SKM-1 treated with dmso at 0.1 percent for 144 hours (cell line): ENCODE measurements around the gene SLC35B2.

Experiments
- DNase-seq: peaks from one replicate; lab custom pipeline; 2025; ENCODE audit not compliant: unreplicated experiment; lab: John Stamatoyannopoulos, UW

The SLC35B2 gene

DNA sequence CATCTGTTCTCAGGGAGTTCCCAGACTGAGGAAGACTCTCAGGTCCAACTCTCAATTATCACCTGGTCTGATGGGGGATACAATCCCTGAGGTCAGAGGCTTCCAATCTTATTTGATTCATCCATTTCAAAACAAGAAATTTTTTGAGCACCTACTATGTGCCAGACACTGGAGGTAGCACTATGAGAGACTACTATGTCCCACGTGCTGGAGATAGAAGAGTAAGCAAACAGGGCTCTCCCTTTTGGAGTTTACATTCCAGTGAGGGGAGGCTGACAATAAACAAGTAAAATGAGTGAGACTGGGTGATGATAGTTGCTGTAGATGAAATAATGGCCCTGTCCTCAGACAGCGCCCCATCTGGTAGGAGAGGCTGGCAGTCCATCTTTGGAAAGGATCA lies 29.4 kb upstream of the SLC35B2 start:
- no peak for DNase-seq

DNA sequence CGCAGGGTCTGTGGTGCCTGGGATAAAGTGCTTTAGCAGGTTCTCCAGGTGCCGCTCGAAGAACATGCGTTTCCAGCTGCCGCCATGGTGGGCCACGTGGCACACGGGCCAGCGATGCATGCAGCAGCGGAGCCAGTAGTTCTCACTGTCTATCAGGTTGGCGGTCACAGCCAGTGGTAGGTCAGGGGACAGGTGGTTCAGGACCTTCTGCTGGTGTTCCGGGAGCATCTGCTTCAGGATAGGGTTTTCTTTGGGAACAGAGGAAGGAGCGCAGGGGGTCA lies 28.9 kb upstream of the SLC35B2 start:
- DNase-seq, result no peak

DNA sequence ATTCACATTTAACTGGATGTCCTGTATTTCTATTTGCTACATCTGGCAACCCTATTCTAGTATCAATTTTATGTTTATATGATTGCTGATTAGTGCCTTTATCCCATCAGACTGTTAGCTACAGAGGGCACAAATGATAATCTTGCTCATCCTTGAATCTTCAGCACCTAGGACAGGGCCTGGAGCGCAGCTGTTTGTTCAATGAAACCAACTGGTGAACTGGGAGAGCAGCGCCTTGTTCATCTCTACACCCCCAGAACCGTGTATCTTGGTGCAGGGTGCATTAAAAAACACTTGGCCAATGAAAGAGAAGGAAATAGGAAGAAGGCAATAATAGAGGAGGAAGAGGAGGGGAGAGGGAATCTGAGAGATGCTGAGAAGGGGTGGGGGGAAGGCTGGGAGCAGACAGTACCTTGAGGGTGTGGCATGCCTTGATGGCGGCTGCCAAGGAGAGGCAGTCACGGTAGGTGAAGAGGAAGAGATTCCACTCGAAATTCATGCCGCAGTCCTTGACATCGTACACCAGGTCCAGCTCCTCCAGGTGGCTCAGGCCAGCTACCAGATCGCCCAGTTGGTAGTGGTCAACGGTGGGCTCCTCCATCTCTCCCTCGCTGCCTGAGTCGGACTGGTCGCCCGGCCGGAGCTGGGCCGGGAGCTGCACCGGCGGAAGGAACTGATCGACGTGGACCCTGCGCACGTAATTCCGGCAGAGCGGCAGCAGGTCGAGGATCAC lies 28.4 kb upstream of the SLC35B2 start:
- no peak for DNase-seq

DNA sequence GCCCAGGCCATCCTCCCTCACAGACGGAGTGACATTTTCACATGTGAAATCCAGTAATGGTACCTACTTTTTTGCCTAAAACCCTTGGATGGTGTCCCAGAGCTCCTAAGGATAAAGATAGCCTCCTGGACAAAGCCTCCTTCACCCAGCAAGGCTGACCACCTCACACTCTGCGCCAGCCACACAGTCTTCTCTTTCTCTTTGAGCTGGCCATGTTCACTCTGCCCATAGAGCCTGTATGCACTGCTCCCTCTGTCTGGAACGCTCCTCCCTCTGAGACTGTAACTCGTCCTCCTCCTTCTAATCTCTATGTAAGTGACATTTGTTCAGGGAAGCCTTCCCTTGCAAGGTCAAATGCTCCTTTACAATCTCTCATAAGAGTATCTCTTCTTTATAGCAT lies 27.5 kb upstream of the SLC35B2 start:
- DNase-seq, result no peak

DNA sequence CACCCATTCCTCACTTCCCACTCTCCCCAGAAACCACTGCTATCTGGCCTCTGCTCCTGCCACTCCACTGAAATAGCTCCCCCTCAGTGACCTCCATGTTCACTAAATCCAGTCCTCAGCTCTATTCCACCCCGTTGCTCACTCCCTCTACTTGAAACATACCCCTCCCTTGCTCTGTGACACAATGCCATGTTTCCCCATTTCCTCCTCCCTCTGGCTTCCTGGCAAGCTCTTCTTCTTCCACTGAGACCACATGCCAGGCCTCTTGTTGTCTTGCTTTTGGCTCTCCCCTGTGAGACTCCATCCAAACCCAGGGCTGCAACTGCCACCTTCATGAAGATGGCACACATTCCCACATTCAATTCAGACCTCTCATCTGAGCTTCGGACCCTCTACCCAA lies 26.8 kb upstream of the SLC35B2 start:
- peak; percentile 33 for DNase-seq

DNA sequence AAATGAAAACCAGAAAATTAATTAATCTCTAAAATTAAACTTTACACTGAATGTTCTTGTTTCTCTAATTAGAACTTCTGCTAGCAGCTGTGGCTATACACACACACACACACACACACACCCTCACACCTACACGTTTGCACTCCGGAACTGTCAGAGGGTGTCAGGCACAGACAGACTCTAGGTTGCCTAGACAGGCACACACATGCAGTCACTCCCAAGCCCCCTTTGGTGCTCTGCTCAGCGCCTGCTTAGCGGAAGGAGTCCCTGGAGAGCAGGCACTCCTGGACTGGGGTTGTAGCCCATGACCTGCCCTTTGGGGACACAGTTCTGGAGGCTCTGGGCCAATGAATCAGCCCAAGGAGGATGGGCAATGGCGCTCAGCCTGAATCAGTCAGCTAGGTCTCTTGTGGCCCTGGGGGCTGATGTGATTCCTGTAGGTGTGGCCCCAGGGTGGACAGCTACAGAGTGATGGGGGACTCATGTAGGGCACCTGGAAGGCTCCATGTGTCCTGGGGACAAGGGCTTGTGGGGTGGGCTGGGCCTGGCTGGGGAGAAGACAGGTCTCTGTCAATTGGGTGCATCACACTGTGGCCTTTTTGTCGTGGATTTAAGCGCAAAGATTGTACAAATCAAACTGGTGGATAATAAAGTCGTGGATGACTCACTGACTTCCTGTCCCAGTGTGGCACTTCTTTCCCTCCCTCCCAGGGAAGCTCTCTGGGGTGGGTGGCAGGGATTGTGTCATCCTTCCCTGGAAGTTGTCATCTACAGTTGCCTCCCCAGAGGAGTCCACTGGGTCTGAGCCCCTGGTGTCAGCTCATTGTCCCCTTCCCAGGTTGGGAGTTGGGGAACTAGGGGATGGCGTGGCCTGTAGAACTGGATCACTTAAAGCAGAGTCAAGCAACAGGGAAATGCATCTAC lies 21.7 kb upstream of the SLC35B2 start:
- DNase-seq, result no peak

DNA sequence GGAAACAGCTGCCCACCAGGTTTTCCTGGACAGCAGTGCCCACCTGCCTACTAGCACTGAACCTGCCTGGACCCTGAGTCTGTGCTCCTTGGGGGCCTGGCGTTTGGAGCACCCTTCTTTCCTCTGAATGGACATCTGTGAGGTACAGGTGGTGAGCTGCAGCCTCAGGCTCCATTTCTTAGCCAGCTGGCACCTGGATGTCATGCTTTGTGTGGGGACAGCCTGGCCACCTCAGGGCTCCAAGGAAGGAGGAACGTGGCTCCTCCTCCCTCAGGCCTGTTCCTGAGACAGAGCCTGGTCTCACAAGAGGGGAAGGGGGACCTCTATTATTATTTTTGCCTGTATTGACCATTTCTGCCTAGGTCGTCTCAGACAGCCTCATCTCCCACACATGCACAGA lies 21.0 kb upstream of the SLC35B2 start:
- DNase-seq, result no peak

DNA sequence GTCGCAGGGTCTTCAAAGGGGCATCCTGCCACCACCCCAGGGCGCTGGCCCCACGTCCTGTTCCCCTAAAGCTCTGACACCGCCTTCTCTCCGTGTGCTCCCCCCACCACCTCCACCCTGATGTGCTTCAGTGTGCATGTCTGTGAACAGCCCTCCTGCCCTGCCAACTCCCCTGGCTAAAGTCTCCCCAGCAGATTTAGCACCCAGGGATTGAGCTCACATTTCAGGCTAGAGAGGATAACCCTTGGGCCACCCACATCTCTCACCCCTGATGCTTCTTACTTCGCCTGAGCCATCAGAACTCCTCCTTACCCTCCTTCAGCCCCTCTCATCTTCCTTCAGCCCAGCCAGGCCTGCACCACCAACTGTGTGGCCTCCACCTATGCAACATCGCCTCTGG lies 20.4 kb upstream of the SLC35B2 start:
- DNase-seq, result no peak

DNA sequence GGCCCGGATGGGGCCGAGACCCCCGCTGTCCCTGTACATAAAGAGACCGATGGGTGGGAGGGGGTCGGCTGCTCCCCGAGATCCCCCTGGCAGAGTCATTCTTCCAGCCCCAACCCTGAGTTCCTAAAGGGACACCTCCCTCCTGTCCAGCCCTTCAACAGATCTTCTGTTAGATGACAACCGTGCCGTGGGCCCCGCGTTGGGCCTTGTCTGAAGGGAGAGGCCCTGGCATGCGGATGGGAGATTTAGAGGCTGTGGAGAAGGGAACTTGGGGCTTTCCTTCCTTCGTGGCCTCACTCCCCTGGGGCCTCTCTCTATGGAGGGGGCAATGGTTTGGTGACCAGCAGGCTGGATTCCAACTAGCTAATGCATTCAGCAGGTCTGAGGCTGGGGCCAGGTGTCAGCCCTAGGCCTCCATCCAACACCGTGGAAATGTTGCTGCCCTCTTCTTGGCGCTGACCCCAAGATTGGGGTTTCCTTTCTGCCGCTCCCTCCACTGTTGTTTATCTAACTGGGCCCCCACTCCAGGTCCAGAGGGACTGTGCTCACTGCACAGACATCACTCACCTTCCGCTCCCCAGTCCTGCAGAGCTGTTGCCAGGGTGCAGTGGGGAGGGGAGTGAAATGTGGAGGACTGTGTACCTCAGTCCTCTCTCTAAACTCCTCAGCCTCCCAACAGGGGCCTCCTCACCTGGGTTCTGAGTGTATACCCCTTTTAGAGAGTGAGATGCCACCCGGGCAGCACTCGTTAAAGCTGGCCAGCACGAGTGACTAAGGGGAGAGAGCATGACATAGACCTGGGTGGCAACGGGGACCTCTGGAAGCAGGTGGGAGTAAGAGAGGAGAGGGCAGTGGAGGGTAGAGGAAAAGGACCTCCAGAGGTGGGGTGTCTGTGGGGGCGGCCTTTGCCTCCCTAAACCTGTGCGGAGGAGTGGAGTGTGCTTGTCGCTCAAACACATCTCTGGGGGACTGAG lies 19.6 kb upstream of the SLC35B2 start:
- DNase-seq, result no peak

DNA sequence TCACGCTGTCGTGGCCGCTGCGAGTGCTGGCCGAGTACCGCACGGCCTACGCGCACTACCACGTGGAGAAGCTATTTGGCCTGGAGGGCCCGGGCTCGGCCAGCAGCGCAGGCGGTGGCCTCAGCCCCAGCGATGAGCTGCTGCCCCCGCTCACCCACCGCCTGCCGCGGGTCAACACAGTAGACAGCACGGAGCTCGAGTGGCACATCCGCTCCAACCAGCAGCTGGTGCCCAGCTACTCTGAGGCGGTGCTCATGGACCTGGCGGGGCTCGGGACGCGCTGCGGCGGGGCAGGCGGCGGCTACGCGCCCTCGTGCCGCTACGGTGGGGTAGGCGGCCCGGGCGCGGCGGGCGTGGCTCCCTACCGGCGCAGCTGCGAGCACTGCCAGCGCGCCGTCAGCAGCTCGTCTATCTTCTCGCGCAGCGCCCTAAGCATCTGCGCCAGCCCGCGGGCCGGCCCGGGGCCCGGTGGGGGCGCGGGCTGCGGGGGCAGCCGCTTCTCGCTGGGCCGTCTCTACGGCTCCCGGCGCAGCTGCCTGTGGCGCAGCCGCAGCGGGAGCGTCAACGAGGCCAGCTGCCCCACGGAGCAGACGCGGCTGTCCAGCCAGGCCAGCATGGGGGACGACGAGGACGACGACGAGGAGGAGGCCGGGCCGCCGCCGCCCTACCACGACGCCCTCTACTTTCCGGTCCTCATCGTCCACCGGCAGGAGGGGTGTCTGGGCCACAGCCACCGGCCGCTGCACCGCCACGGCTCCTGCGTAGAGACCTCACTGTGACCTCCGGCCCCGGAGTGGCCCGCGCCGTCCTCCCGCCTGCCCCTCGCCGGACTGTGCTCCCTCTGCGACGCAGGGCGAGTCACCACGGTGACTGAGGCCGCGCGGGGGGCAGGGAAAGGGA lies 18.7 kb upstream of the SLC35B2 start:
- no peak for DNase-seq

DNA sequence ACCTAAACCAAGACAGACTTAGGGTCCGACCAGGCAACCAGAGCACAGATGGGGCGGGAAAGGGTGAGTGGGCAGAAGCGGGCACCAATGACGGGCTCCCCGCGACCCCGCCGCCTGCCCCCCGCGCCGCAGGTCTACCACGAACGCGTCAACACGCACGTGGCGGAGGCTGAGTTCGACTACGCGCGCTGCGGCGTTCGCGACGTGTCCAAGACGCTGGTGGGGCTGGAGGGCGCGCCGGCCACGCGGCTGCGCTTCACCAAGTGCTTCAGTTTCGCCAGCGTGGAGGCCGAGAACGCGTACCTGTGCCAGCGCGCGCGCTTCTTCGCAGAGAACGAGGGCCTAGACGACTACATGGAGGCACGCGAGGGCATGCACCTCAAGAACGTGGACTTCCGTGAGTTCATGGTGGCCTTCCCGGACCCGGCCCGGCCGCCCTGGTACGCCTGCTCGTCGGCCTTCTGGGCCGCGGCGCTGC lies 18.0 kb upstream of the SLC35B2 start:
- DNase-seq, result no peak

DNA sequence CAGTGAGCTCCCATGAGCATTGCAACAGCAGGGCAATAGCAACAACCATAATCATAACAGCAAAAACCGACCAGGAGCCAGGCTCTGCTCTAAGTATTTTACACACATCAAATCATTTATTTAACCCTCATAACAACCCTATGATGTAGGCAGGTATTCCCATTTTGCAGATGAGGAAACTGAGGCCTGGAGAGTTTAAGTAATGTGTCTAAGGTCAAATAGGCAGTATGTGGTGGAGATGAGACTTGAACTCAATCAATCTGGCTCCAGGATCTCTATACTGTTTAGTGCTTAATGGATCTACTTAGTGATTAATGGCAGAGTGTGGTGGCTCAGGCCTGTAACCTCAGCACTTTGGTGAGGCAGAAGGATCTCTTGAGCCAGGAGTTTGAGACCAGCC lies 16.3 kb upstream of the SLC35B2 start:
- DNase-seq, result no peak

DNA sequence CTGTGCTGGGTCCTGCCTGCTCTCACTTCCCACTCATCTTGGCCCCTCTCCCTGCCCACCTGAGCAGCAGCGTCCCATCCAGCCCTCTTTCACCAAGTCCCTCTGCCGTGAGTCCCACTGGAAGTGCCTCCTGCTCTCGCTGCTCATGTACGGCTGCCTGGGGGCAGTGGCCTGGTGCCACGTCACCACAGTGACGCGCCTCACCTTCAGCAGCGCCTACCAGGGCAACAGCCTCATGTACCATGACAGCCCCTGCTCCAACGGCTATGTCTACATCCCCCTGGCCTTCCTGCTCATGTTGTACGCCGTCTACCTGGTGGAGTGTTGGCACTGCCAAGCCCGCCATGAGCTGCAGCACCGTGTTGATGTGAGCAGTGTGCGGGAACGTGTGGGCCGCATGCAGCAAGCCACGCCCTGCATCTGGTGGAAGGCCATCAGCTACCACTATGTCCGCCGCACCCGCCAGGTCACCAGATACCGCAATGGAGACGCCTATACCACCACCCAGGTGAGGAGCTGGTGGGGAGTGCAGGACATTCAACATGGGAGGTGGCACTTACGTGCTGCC lies 15.8 kb upstream of the SLC35B2 start:
- no peak for DNase-seq

DNA sequence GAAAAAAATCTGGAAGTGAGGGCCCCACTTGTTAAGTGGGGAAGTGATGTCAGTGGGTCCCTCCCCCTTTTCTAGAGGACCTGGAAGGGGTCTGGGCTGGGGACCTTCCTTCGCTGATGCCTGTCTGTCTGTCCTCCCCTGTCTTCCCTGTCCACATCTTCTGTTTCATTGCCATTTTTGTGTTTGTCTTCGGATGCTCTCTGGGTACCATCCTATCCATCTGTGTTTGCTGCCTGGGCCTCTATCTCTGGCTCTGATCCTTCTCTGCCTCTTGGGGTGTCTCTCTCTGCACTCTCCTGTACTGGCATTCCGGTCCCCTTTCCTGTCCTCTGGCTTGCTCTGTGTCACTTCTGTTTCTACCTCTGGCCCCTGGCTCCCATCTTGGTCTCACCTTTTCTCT lies 15.2 kb upstream of the SLC35B2 start:
- no peak for DNase-seq

DNA sequence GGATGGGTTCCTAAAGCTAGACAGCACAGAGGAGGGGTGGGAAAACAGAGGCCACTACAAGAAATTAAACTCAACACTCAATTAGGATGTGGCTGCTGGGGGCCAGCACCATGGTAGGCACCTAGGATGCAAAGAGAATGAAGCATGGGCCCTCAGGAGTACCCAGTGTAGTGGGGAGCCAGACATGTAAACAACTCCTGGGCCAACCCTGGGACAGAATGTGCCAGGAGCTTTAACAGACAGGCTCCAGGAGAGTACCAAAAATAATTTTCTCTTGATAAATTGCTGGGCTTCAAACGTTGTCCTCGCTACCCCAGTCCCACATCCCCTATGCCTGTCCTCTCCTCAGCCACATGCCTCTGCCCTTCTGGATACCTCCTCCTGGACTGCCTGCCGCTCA lies 14.6 kb upstream of the SLC35B2 start:
- no peak for DNase-seq

DNA sequence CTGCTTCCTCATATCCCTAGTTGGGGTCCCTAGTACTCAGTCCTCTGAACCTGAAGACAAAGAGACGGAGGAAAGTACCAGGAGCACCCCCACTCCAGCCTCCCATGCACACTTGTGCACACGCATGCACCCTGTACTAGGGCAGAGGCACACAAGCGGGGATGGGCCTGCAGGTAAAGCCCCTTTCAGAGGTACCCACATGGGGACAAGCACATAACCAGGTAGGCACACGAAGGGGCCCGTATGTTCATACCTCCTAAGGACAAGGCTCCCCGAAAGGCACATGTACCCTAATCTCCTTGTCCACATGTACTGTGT lies 14.0 kb upstream of the SLC35B2 start:
- DNase-seq, result no peak

DNA sequence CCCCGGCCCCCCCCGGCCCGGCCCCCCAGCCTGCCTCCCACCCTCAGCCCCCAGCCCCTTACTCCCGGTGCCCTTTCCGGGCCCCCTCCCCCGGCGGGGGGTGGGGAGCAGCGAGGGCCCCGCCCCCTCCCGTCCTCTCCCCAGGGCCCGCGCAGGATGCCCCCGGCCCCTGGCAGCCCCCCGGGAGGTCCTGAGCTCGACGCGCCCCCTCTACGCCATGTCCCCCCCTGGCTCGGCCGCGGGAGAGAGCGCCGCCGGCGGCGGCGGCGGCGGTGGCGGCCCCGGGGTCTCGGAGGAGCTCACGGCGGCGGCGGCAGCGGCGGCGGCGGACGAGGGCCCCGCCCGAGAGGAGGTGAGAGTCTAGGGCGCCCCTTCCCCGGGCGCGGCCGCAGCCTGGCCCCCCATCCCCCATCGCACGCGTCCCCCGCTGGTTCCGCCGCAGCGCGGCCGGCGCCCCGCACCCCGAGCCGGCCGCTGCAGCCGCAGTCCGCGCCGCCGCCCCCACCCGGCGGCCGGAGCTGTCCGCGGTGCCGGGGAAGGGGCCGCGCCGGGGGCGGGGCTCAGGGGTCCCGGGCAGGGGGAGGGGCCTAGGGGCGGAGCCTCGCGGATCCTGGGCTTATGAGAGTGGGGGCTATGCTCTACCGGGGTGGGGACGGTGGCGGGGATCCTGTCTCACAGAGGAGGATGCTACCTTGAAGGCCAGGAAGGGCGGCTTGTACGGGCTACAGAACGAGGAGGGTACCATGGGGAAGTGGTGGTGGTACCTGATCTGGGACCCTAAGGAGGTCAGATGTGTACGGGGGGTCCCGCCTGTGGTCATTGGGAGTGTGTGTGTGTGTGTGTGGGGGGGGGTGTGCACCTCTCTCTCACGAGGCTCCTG lies 13.4 kb upstream of the SLC35B2 start:
- no peak for DNase-seq

DNA sequence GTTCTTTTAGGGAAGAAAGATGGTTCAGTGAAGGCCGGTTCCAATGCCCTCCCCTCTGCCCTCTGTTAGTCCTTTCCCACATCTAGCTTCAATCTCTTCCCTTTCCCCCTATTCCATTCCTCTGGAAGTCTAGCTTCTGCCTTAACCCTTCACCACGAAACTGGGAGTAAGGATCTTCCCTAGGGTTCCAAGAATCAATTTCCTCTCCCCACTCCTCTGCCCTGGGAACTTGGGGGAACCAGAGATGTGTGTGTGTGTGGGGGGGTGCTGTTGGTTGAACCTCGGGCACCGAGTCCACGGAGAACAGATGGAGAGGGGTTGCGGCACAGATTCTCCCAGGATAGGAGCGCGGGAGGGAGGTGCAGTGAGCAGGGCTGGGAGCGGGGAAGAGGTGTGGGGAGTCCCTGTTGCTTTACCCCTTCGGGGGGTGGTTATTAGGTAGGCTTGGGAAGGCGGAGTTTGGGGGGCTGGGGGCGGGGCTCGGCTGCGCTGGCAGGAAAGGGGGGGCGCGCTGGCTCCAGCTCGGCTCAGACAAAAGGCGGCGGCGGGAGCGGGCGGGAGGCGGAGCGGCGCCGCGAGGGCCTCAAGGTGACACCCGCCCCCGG lies 12.7 kb upstream of the SLC35B2 start, which contains the start of gene TMEM151B:
Gene TMEM151B, plus strand, starts transcription at position 530 of the 605 bp plus-strand sequence. CDS start 293 bp downstream, outside the sequence.
- DNase-seq, result no peak
